ENCODE data around the gene SERPINI1. TPM values are rescaled to one million over a fixed set of nuclear protein-coding genes. Genes with fewer than 3 reads are reported as not detected.
A peak's percentile ranks its signal among the peaks of the same experiment; 100 is the strongest.

The SERPINI1 gene
- polyA plus RNA-seq, 3 donors: 0.12 to 1.6 (median 0.27) TPM

DNA sequence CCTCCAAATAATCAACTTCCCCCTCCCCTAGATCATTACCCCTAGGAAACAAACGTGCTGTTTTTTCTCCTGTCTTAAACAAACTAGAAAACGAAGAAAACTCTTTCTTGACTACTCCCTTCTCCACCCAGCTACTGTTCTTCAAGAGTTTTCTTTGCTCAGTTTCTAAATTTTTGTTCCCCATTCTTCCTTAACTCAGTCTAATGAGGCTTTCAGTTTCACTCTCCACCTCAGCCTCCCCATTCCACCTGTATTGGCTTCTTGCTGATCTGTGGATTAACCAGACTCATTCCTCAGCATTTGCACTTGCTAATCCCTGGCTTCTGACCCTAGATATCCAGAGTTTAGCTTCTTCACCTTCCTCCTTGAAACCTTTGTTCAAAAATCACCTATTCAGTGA lies 26.8 kb downstream of the SERPINI1 start:
- Histone ChIP-seq H3K9ac (ENCODE audit: insufficient read depth, low read length, poor library complexity, severe bottlenecking) (no peak overlapping the region), H3K27me3 (ENCODE audit: control insufficient read depth in 2 of 2, insufficient read depth in 2 of 2, low read length in 2 of 2) (no peaks in the 10 kb centered on the region), H3K79me2 (ENCODE audit: insufficient read depth, low read length) (no peaks in the 10 kb centered on the region), H3K4me3 (replicated peaks in 1 of 3; ENCODE audit: low read depth in 2 of 3, low read length in 3 of 3) (no peak overlapping the region), H3K4me2 (replicated peaks; ENCODE audit: extremely low read depth, low read length, poor library complexity, severe bottlenecking) (no peak overlapping the region), H4K20me1 (ENCODE audit: insufficient read depth, low read length) (no peaks in the 10 kb centered on the region), H2AFZ (ENCODE audit: insufficient read depth, low read depth, low read length, poor library complexity, severe bottlenecking) (no peak overlapping the region), H3K9me3 (replicated peaks in 1 of 2; ENCODE audit: control insufficient read depth in 1 of 2, insufficient read depth in 1 of 2, low read length in 2 of 2) (peaks cover 3 to 11% of the 10 kb centered on the region in 2 donors), H3K27ac (ENCODE audit: low read depth in 1 of 2, low read length in 2 of 2) (no peak overlapping the region), H3K4me1 (ENCODE audit: control insufficient read depth in 1 of 2, insufficient read depth in 2 of 2, low read length in 2 of 2) (peaks cover 7 to 10% of the 10 kb centered on the region in 2 donors), H3K36me3 (replicated peaks in 1 of 2; ENCODE audit: control insufficient read depth in 1 of 2, insufficient read depth in 2 of 2, low read length in 2 of 2) (no peaks in the 10 kb centered on the region)
- Mint-ChIP-seq H3K27ac (peak overlapping the region in 1 of 7 donors; percentile 0), H3K36me3 (no peaks in the 10 kb centered on the region), H3K4me3 (peak overlapping the region in 1 of 2 donors; percentile 27), H3K4me1 (peaks cover 15% of the 10 kb centered on the region), H3K9me3 (peaks cover 4 to 24% (median 13%) of the 10 kb centered on the region in 7 donors), H3K27me3 (ENCODE audit: low read depth in 3 of 3) (peaks cover 0 to 4% (median 2%) of the 10 kb centered on the region in 3 donors)
- TF ChIP-seq, protein P1, sequence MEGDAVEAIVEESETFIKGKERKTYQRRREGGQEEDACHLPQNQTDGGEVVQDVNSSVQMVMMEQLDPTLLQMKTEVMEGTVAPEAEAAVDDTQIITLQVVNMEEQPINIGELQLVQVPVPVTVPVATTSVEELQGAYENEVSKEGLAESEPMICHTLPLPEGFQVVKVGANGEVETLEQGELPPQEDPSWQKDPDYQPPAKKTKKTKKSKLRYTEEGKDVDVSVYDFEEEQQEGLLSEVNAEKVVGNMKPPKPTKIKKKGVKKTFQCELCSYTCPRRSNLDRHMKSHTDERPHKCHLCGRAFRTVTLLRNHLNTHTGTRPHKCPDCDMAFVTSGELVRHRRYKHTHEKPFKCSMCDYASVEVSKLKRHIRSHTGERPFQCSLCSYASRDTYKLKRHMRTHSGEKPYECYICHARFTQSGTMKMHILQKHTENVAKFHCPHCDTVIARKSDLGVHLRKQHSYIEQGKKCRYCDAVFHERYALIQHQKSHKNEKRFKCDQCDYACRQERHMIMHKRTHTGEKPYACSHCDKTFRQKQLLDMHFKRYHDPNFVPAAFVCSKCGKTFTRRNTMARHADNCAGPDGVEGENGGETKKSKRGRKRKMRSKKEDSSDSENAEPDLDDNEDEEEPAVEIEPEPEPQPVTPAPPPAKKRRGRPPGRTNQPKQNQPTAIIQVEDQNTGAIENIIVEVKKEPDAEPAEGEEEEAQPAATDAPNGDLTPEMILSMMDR (IDR thresholded peaks at IDR 0.05): no peak
- no peak for DNase-seq
- 41% methylated on average over 2 of the region's 2 CpGs for WGBS (ENCODE audit: insufficient coverage)
- intact Hi-C loops (cut with micrococcal nuclease): no loop called here

DNA sequence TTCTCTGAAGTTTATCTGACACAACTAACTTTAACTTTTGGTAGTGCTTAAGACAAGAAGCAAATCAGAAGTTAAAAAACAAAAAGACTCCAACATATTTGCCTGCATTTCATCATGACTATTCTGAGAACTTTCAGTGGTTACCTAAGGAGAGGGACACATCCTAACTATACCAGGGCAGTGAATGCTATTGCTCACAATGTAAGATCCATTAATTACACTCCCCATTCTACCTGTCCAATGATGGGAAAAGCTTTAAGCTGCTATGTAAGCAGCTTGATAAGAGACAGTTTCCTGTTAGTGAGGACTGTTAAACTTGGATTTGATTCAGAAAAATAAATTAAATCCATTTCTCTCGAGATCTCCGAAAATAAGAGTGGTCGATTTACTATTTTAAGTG lies 37.5 kb downstream of the SERPINI1 start:
- intact Hi-C loops (cut with micrococcal nuclease): no loop called here
- DNase-seq: no peak
- Histone ChIP-seq H3K4me3 (replicated peaks in 1 of 3; ENCODE audit: low read depth in 2 of 3, low read length in 3 of 3) (no peak overlapping the region), H3K4me2 (replicated peaks; ENCODE audit: extremely low read depth, low read length, poor library complexity, severe bottlenecking) (no peak overlapping the region), H3K9me3 (replicated peaks in 1 of 2; ENCODE audit: control insufficient read depth in 1 of 2, insufficient read depth in 1 of 2, low read length in 2 of 2) (no peaks in the 10 kb centered on the region), H3K27ac (ENCODE audit: low read depth in 1 of 2, low read length in 2 of 2) (no peak overlapping the region), H3K27me3 (ENCODE audit: control insufficient read depth in 2 of 2, insufficient read depth in 2 of 2, low read length in 2 of 2) (no peaks in the 10 kb centered on the region), H4K20me1 (ENCODE audit: insufficient read depth, low read length) (no peaks in the 10 kb centered on the region), H3K9ac (ENCODE audit: insufficient read depth, low read length, poor library complexity, severe bottlenecking) (no peak overlapping the region), H2AFZ (ENCODE audit: insufficient read depth, low read depth, low read length, poor library complexity, severe bottlenecking) (no peak overlapping the region), H3K4me1 (ENCODE audit: control insufficient read depth in 1 of 2, insufficient read depth in 2 of 2, low read length in 2 of 2) (no peaks in the 10 kb centered on the region), H3K79me2 (ENCODE audit: insufficient read depth, low read length) (no peaks in the 10 kb centered on the region), H3K36me3 (replicated peaks in 1 of 2; ENCODE audit: control insufficient read depth in 1 of 2, insufficient read depth in 2 of 2, low read length in 2 of 2) (no peaks in the 10 kb centered on the region)
- H3K27me3 Mint-ChIP-seq (ENCODE audit: low read depth in 3 of 3): peaks cover 0 to 5% (median 2%) of the 10 kb centered on the region in 3 donors
- H3K9me3 Mint-ChIP-seq: peaks cover 0 to 7% (median 3%) of the 10 kb centered on the region in 7 donors
- TF ChIP-seq, protein P1 (IDR thresholded peaks at IDR 0.05): no peak
- no CpG with 5 or more reads among the region's 3 CpGs for WGBS (ENCODE audit: insufficient coverage)
- no peaks in the 10 kb centered on the region for H3K36me3 Mint-ChIP-seq
- H3K4me1 Mint-ChIP-seq: no peaks in the 10 kb centered on the region
- no peak overlapping the region for H3K27ac Mint-ChIP-seq
- H3K4me3 Mint-ChIP-seq: no peak overlapping the region

All from CD14-positive monocyte (primary cell).